NCI-H2029 (cell line): ENCODE measurements around the gene CD209.

Experiments
- DNase-seq: peaks from one replicate; lab custom pipeline; 2025; lab: John Stamatoyannopoulos, UW

Gene CD209

DNA sequence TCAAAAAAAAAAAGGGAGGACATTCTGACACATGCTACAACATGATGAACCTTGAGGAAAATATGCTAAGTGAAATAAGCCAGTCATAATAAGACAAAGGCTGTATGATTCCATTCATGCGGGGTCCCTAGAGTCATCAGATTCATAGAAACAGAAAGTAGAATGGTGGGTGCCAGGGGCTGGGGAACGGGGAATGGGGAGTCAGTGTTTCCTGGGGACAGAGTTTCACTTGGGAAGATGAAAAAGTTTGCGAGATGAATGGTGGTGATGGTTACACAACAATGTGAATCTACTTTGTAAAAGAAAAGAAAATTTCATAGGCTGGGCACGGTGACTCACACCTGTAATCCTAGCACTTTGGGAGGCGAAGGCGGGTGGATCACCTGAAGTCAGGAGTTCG, 9.3 kb downstream of the CD209 start:
- DNase-seq: no peak

GRCh38 chr19:7737215-7737614, 10.1 kb downstream of the CD209 start:
- DNase-seq: no peak

- DNase-seq: no peak
Observed at GRCh38 chr19:7736148-7736547, 11.2 kb downstream of the CD209 start.

- no peak for DNase-seq
Observed at GRCh38 chr19:7734220-7735203, 12.8 kb downstream of the CD209 start.

- no peak for DNase-seq
Observed at GRCh38 chr19:7733376-7733775, 14.0 kb downstream of the CD209 start.

- DNase-seq: no peak
Observed at GRCh38 chr19:7732045-7732444, 15.3 kb downstream of the CD209 start, which contains the start of gene CLEC4G. TSS of gene CLEC4G (minus strand) at chr19:7732110. CDS start at chr19:7732102, 8 bp downstream.

DNA sequence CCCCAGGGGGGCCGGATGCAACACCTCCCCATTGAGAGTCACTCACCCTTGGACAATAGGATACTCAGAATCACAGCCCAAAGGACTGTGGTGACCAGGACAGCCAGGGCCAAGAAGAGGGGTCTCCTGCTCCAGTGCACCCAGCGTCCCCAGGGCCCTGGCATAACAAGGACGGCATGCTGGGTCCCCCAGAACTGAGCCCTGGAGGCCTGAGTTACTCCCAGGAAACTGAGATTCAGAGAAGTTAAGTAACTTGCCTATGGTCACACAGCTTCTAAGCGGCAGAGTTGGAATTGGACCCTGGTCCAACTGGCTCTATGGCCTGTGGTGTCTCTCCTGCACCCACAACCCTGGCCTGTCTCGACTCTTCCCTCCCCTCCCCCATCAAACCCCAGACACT, 15.7 kb downstream of the CD209 start:
- no peak for DNase-seq

GRCh38 chr19:7731218-7731595, 16.1 kb downstream of the CD209 start:
- DNase-seq: no peak

DNA sequence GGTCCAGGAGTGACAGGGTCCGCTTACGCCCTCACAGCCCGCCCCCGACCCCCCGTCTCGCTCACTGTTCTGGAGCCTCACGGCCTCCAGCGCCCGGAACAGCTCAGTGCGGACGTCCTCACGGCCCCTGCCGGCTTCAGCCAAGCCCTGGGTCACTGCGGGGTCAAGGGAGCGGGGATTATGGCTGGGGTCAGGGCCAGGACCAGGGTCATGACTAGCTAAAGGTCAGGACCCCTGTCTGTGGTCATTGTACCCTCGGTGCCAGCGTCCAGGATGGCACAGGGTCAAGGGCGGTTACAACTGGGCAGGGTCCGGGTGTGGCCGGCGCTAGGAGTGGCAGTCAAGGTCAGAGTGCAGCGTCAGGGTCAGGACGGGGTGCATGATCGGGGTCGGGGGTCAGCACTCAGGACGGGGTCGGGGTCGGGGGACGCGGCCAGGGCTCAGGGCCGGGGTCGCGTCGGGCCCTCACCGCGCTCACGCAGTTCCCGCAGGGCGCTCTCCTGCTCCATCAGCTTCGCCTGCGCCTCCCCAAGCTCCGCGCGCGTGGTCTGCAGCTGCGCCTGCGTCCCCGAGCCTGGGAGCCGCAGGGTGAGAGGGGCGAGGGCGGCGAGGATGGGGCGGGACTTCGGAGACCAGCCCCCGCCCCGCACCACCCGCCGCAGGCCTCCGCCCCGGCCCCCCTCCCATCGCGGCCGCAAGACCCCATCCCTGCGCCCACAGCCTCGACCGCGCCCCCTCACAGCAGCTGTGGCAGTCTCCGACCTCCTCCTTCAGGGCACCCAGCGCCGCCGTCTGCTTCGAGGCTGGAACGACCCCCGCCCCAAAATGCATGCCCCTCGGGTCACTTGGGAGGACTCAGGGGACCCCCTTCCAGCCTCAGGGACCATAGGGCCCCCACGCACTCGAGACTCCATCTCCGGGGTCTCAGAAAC, 16.8 kb downstream of the CD209 start:
- DNase-seq: no peak

DNA sequence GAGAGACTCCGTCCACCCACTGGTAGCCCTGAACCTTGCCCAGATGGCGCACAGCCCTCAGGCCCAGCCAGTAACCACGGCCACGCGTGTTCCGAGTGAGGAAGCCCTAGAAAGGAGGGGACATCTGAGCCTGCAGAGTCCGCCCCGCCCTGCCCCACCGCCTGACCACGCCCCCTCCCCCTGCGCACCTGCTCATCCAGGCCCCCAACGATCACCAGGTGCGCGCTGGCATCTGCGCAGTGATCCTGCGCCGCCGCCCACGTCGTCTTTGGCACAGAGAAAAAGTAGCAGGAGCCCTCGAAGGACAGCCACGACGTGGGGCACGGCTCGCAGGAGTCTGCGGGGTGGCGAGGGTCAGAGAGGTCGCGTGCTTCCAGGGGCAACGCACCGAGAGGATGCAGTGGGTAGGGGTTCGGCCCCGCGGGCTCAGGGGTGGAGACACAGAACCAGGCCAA, 17.5 kb downstream of the CD209 start:
- no peak for DNase-seq

DNA sequence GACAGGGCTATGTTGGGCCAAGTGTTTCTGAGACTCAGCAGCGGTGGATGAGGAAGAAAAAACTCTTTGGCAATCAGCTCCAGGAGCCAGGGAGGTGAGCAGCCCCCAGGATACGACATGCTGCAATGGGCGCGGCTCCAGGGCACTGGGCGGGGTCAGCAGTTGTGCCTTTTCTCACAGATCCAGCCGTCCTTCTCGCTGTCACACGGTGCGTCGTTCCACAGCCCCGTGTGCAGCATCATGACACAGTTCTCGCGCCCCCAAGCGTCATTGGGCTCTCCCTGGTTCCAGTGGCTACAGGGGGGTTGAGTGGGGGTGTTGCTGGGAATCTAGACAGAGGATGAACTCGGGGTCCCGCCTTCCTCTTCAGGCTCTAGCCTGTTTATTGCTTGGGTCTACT, 18.1 kb downstream of the CD209 start:
- no peak for DNase-seq

DNA sequence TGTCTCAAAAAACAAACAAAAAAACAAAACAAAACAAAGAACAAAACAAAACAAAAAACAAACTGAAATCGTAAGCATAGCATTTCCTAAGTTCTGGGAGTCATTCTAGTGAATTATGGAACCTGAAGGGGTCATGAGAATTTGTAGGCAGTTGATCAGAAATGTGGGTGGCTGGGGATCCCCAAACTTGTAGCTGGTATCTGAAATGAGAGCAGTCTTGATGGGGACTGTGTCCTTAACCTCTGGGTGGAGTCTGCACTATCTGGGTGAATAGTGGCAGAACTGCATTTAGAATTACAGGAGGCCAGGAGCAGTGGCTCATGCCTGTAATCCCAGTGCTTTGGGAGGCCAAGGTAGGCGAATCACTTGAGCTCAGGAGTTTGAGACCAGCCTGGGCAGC, 21.5 kb downstream of the CD209 start:
- DNase-seq: no peak

DNA sequence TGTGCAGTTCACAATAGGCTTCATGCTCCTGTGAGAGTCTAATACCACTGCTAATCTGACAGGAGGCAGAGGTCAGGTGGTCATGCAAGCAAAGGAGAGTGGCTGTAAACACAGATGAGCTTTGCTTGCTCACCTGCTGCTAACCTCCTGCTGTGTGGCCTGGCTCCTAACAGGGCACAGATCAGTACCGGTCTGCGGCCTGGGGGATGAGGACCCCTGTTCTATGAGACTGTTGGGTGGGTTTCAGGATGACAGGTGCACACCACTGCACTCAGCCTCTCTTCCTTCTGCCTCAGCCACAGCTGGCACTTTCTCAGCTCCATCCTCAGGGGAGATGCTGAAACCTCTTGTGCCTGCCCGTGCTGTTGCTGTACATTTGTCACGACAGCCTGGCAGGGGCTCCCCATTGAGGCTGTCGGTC, 25.1 kb downstream of the CD209 start:
- no peak for DNase-seq

GRCh38 chr19:7720351-7720750, 27.0 kb downstream of the CD209 start:
- DNase-seq: no peak

- DNase-seq: no peak
Observed at GRCh38 chr19:7718668-7719067, 28.7 kb downstream of the CD209 start.

GRCh38 chr19:7716762-7717161, 30.6 kb downstream of the CD209 start:
- no peak for DNase-seq

DNA sequence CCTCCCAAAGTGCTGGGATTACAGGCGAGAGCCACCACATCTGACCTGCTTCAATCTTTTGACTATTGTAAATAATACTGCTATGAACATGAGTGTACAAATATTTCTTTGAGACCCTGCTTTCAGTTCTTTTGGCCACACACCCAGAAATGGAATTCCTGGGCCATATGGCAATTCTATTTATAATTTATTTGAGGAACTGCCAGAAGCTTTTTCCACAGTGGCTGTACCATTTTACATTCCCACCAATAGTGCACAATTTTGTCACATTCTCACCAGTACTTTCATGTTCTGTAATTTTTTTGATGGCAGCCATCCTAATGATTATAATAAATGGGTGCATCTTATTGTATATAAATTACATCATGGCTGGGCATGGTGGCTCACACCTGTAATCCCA, 31.7 kb downstream of the CD209 start:
- no peak for DNase-seq

GRCh38 chr19:7710616-7711015, 36.7 kb downstream of the CD209 start:
- no peak for DNase-seq

- no peak for DNase-seq
Observed at GRCh38 chr19:7709932-7710460, 37.3 kb downstream of the CD209 start.

GRCh38 chr19:7706955-7707456, 40.3 kb downstream of the CD209 start:
- DNase-seq: no peak

- no peak for DNase-seq
Observed at GRCh38 chr19:7706188-7706954, 41.0 kb downstream of the CD209 start.
